H1 (cell line): ENCODE measurements around the gene GNG11. TPM values are rescaled to one million over a fixed set of nuclear protein-coding genes. Genes with fewer than 3 reads are reported as not detected.

ENCODE experiments used
- RFX5 ChIP-seq: IDR thresholded peaks from 2 replicates; pipeline ENCODE4 v1.6.1; 2011; ENCODE audit warnings: low read depth, low read length, improper control_type of control experiment, borderline replicate concordance
- SP2 ChIP-seq: IDR thresholded peaks from 2 replicates; pipeline ENCODE4 v1.6.1; 2012; ENCODE audit warnings: mild to moderate bottlenecking, low read length, inconsistent platforms
- YY1 ChIP-seq: IDR thresholded peaks from 2 replicates; pipeline ENCODE4 v1.6.1; 2011; ENCODE audit warnings: low read depth, mild to moderate bottlenecking, low read length
- polyA plus RNA-seq, 7 experiments: library from polyadenylated mRNA; depleted of rRNA in 3 of 7; stranded (reverse) in 5 of 7; unstranded in 2 of 7; fragments of >200 nt in 5 of 7; fragments of 200-250 nt in 2 of 7; gene quantifications; 1 replicate in 5 of 7; 2 replicates in 1 of 7; 4 replicates in 1 of 7; pipeline versions ENCODE4 v1.2.1 to v1.2.3, GENCODE V29; 2011 to 2013; ENCODE audit warnings: missing spikeins in 2 of 7, mixed read lengths in 2 of 7
- total RNA-seq: library from RNA; stranded (reverse); fragmentation: NEBNext Ultra II Directional; extraction: Animal tissue kit (Norgen Biotek cat#: 25700); gene quantifications from 2 replicates; pipeline ENCODE4 v1.2.1, GENCODE V29; 2021

GNG11 gene
- total and polyA plus RNA-seq, 2 of the 8 experiments (the other 6 are each of a cell fraction or from before 2014, with no cell fraction given) = 0.38 to 1.3 TPM

GRCh38 chr7:93921607-93922566 lies at the start of gene GNG11 (continued):
- no peak for TF ChIP-seq SP2
- TF ChIP-seq YY1 = no peak
- no peak for TF ChIP-seq RFX5
